GM12878 (cell line): ENCODE data around the gene GALNTL6.

Experiments
- CREM ChIP-seq: IDR thresholded peaks from 2 replicates; pipeline ENCODE4 v1.6.1; 2014; ENCODE audit warnings: antibody characterized with exemption, low read depth
- DPF2 ChIP-seq: fragments of 450-650 bp; IDR thresholded peaks from 2 replicates; pipeline ENCODE4 v1.6.1; 2017; ENCODE audit warnings: mild to moderate bottlenecking
- MXI1 ChIP-seq: fragments of 150-350 bp; IDR thresholded peaks from 2 replicates; pipeline ENCODE4 v1.6.1; 2011; ENCODE audit warnings: low read depth, mild to moderate bottlenecking, inconsistent platforms, low read length, improper control_type of control experiment
- NFXL1 ChIP-seq: fragments of 450-650 bp; IDR thresholded peaks from 2 replicates; pipeline ENCODE4 v1.6.1; 2017; ENCODE audit warnings: antibody characterized with exemption, mild to moderate bottlenecking, borderline replicate concordance
- NR2C2 ChIP-seq: IDR thresholded peaks from 2 replicates; pipeline ENCODE4 v1.6.1; 2011; ENCODE audit warnings: borderline replicate concordance, low read depth; ENCODE audit not compliant: control insufficient read depth, insufficient read length
- POLR2A ChIP-seq: IDR thresholded peaks from 2 replicates; pipeline ENCODE4 v1.6.1; 2011; ENCODE audit warnings: low read depth, mild to moderate bottlenecking, low read length
- SPI1 ChIP-seq: IDR thresholded peaks from 2 replicates; pipeline ENCODE4 v1.6.1; 2011; ENCODE audit warnings: low read depth, mild to moderate bottlenecking, low read length, moderate library complexity, borderline replicate concordance; ENCODE audit not compliant: insufficient read depth
- TF ChIP-seq, protein P1 (sequence below), 3 experiments: IDR thresholded peaks in 2 of 3; conservative IDR thresholded peaks in 1 of 3; 2 replicates each; pipeline ENCODE4 v1.5.1; 2011; ENCODE audit warnings: low read depth in 3 of 3, low read length in 3 of 3, mild to moderate bottlenecking in 3 of 3, control low read depth in 2 of 3, moderate library complexity in 2 of 3, inconsistent platforms in 1 of 3, mixed read lengths in 1 of 3; ENCODE audit not compliant: control insufficient read depth in 2 of 3, insufficient read depth in 1 of 3; ENCODE audit errors: extremely low read depth in 1 of 3
- TF ChIP-seq, protein P2 (sequence below): IDR thresholded peaks from 2 replicates; pipeline ENCODE4 v1.6.1; 2012; ENCODE audit warnings: mild to moderate bottlenecking, low read depth, low read length
- TF ChIP-seq, protein P3 (sequence below): fragments of 450-650 bp; IDR thresholded peaks from 2 replicates; pipeline ENCODE4 v1.6.1; 2016; ENCODE audit warnings: mild to moderate bottlenecking, moderate library complexity, borderline replicate concordance

DNA sequence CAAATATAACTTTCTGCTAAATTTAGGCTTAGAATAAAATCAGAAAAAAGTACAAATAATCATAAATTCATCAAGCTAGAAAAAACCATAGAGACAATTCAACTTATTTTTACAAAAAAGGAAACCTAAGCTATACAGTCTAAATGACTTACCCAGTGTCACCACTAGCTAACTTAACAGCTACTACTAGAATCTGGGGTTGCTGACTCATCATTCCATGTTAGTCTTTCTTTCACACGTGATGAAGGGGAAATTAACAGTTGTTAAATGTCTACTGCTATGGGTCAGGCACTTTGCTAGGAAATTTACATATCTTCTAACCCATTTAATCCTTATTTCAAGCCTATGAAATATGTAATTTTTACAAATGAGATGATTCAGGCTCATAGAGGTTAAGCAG is 1006.1 kb downstream of the GALNTL6 start:
- TF ChIP-seq, protein P1, sequence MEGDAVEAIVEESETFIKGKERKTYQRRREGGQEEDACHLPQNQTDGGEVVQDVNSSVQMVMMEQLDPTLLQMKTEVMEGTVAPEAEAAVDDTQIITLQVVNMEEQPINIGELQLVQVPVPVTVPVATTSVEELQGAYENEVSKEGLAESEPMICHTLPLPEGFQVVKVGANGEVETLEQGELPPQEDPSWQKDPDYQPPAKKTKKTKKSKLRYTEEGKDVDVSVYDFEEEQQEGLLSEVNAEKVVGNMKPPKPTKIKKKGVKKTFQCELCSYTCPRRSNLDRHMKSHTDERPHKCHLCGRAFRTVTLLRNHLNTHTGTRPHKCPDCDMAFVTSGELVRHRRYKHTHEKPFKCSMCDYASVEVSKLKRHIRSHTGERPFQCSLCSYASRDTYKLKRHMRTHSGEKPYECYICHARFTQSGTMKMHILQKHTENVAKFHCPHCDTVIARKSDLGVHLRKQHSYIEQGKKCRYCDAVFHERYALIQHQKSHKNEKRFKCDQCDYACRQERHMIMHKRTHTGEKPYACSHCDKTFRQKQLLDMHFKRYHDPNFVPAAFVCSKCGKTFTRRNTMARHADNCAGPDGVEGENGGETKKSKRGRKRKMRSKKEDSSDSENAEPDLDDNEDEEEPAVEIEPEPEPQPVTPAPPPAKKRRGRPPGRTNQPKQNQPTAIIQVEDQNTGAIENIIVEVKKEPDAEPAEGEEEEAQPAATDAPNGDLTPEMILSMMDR (IDR thresholded peaks at IDR 0.05 in 2 of 3, conservative IDR thresholded peaks at IDR 0.05 in 1 of 3; ENCODE audit: control insufficient read depth in 2 of 3, extremely low read depth in 1 of 3, insufficient read depth in 1 of 3, low read depth in 3 of 3, low read length in 3 of 3), result no peak
- TF ChIP-seq, protein P2, sequence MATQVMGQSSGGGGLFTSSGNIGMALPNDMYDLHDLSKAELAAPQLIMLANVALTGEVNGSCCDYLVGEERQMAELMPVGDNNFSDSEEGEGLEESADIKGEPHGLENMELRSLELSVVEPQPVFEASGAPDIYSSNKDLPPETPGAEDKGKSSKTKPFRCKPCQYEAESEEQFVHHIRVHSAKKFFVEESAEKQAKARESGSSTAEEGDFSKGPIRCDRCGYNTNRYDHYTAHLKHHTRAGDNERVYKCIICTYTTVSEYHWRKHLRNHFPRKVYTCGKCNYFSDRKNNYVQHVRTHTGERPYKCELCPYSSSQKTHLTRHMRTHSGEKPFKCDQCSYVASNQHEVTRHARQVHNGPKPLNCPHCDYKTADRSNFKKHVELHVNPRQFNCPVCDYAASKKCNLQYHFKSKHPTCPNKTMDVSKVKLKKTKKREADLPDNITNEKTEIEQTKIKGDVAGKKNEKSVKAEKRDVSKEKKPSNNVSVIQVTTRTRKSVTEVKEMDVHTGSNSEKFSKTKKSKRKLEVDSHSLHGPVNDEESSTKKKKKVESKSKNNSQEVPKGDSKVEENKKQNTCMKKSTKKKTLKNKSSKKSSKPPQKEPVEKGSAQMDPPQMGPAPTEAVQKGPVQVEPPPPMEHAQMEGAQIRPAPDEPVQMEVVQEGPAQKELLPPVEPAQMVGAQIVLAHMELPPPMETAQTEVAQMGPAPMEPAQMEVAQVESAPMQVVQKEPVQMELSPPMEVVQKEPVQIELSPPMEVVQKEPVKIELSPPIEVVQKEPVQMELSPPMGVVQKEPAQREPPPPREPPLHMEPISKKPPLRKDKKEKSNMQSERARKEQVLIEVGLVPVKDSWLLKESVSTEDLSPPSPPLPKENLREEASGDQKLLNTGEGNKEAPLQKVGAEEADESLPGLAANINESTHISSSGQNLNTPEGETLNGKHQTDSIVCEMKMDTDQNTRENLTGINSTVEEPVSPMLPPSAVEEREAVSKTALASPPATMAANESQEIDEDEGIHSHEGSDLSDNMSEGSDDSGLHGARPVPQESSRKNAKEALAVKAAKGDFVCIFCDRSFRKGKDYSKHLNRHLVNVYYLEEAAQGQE, result no peak
- TF ChIP-seq NFXL1, result no peak
- TF ChIP-seq POLR2A, result no peak
- no peak for TF ChIP-seq DPF2
- no peak for TF ChIP-seq MXI1
- no peak for TF ChIP-seq CREM
- TF ChIP-seq, protein P3, sequence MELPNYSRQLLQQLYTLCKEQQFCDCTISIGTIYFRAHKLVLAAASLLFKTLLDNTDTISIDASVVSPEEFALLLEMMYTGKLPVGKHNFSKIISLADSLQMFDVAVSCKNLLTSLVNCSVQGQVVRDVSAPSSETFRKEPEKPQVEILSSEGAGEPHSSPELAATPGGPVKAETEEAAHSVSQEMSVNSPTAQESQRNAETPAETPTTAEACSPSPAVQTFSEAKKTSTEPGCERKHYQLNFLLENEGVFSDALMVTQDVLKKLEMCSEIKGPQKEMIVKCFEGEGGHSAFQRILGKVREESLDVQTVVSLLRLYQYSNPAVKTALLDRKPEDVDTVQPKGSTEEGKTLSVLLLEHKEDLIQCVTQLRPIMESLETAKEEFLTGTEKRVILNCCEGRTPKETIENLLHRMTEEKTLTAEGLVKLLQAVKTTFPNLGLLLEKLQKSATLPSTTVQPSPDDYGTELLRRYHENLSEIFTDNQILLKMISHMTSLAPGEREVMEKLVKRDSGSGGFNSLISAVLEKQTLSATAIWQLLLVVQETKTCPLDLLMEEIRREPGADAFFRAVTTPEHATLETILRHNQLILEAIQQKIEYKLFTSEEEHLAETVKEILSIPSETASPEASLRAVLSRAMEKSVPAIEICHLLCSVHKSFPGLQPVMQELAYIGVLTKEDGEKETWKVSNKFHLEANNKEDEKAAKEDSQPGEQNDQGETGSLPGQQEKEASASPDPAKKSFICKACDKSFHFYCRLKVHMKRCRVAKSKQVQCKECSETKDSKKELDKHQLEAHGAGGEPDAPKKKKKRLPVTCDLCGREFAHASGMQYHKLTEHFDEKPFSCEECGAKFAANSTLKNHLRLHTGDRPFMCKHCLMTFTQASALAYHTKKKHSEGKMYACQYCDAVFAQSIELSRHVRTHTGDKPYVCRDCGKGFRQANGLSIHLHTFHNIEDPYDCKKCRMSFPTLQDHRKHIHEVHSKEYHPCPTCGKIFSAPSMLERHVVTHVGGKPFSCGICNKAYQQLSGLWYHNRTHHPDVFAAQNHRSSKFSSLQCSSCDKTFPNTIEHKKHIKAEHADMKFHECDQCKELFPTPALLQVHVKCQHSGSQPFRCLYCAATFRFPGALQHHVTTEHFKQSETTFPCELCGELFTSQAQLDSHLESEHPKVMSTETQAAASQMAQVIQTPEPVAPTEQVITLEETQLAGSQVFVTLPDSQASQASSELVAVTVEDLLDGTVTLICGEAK, result no peak
- no peak for TF ChIP-seq NR2C2
- TF ChIP-seq SPI1, result no peak
